Neural cell (in vitro differentiated cells): ENCODE data around the gene GNG12. TPM values are rescaled to one million over a fixed set of nuclear protein-coding genes. Genes with fewer than 3 reads are reported as not detected.

ENCODE experiments used
- H2AFZ ChIP-seq: fragments of 200-600, 300-800 bp; sonication (generic), shearing (Covaris generic); 2 replicates; pipeline ENCODE4 v1.6.0; 2014; ENCODE audit warnings: low read depth, mild to moderate bottlenecking, antibody characterized with exemption, low read length, moderate library complexity
- H3F3A ChIP-seq: fragments of 200-600 bp; shearing (Covaris generic); 2 replicates; pipeline ENCODE4 v1.6.1; 2016; ENCODE audit warnings: mild to moderate bottlenecking, moderate library complexity, mixed read lengths, antibody characterized with exemption, low read length; ENCODE audit not compliant: insufficient read depth, poor library complexity, severe bottlenecking
- H3K27ac ChIP-seq: fragments of 200-600, 300-800 bp; sonication (generic), shearing (Covaris generic); 2 replicates; pipeline ENCODE4 v1.5.1; 2014; ENCODE audit warnings: mild to moderate bottlenecking, low read length, moderate library complexity
- H3K27me3 ChIP-seq: fragments of 300-800, 200-600 bp; sonication (generic), shearing (Covaris generic); 2 replicates; pipeline ENCODE4 v1.6.0; 2014; ENCODE audit warnings: mild to moderate bottlenecking, low read depth, low read length, moderate library complexity; ENCODE audit not compliant: insufficient read depth
- H3K36me3 ChIP-seq: fragments of 300-800, 200-600 bp; sonication (generic), shearing (Covaris generic); 2 replicates; pipeline ENCODE4 v1.5.1; 2014; ENCODE audit warnings: mild to moderate bottlenecking, antibody characterized with exemption, low read length, moderate library complexity; ENCODE audit not compliant: insufficient read depth
- H3K4me2 ChIP-seq: fragments of 300-800, 200-600 bp; sonication (generic), shearing (Covaris generic); 2 replicates; pipeline ENCODE4 v1.6.0; 2014; ENCODE audit warnings: mild to moderate bottlenecking, low read length
- H3K4me3 ChIP-seq: fragments of 300-800, 200-600 bp; sonication (generic), shearing (Covaris generic); 2 replicates; pipeline ENCODE4 v1.5.1; 2014; ENCODE audit warnings: mild to moderate bottlenecking, low read length, moderate library complexity
- H3K79me2 ChIP-seq: fragments of 200-600 bp; shearing (Covaris generic); replicated peaks from 2 replicates; pipeline ENCODE4 v1.6.0; 2014; ENCODE audit warnings: mild to moderate bottlenecking, low read length, moderate library complexity; ENCODE audit not compliant: insufficient read depth
- H3K9ac ChIP-seq: fragments of 300-800, 200-600 bp; sonication (generic), shearing (Covaris generic); 2 replicates; pipeline ENCODE4 v1.6.1; 2016; ENCODE audit warnings: mild to moderate bottlenecking, low read length, mixed read lengths
- H3K9me2 ChIP-seq: fragments of 200-600 bp; shearing (Covaris generic); 2 replicates; pipeline ENCODE4 v1.6.1; 2016; ENCODE audit warnings: mild to moderate bottlenecking, low read length, mixed read lengths; ENCODE audit not compliant: insufficient read depth
- H3K9me3 ChIP-seq: fragments of 200-600, 300-800 bp; sonication (generic), shearing (Covaris generic); 2 replicates; pipeline ENCODE4 v1.6.1; 2016; ENCODE audit warnings: mild to moderate bottlenecking, mixed run types, low read length, moderate library complexity, mixed read lengths
- H4K20me1 ChIP-seq: fragments of 200-600 bp; shearing (Covaris generic); 2 replicates; pipeline ENCODE4 v1.6.1; 2016; ENCODE audit warnings: mild to moderate bottlenecking, mixed run types; ENCODE audit not compliant: insufficient read depth
- CTCF ChIP-seq: fragments of 450-650 bp; IDR thresholded peaks from 2 replicates; pipeline ENCODE4 v1.5.1; 2014; ENCODE audit warnings: antibody characterized with exemption, mild to moderate bottlenecking, moderate library complexity; ENCODE audit not compliant: poor library complexity, severe bottlenecking
- EP300 ChIP-seq: fragments of 450-650 bp; conservative IDR thresholded peaks from 2 replicates; pipeline ENCODE4 v1.6.1; 2014; ENCODE audit warnings: antibody characterized with exemption, mild to moderate bottlenecking, moderate library complexity; ENCODE audit not compliant: poor library complexity, severe bottlenecking
- EZH2 ChIP-seq: fragments of 200-600, 300-800 bp; shearing (Covaris generic), sonication (generic); IDR thresholded peaks from 2 replicates; pipeline ENCODE4 v1.6.1; 2014; ENCODE audit warnings: antibody characterized with exemption, low read length, borderline replicate concordance, mild to moderate bottlenecking; ENCODE audit not compliant: insufficient read depth, poor library complexity, severe bottlenecking
- MXI1 ChIP-seq: fragments of 450-650 bp; conservative IDR thresholded peaks from 2 replicates; pipeline ENCODE4 v1.6.1; 2014; ENCODE audit warnings: antibody characterized with exemption, mild to moderate bottlenecking; ENCODE audit not compliant: poor library complexity, severe bottlenecking
- POLR2AphosphoS5 ChIP-seq: IDR thresholded peaks from 2 replicates; pipeline ENCODE4 v1.6.1; 2012
- RAD21 ChIP-seq: fragments of 450-650 bp; conservative IDR thresholded peaks from 2 replicates; pipeline ENCODE4 v1.6.1; 2014; ENCODE audit warnings: antibody characterized with exemption, mild to moderate bottlenecking, moderate library complexity
- REST ChIP-seq: IDR thresholded peaks from 2 replicates; pipeline ENCODE4 v1.6.1; 2012; ENCODE audit warnings: borderline replicate concordance
- SMC3 ChIP-seq: fragments of 450-650 bp; conservative IDR thresholded peaks from 2 replicates; pipeline ENCODE4 v1.6.1; 2014; ENCODE audit warnings: antibody characterized with exemption, mild to moderate bottlenecking, moderate library complexity; ENCODE audit not compliant: poor library complexity
- TAF1 ChIP-seq: IDR thresholded peaks from 2 replicates; pipeline ENCODE4 v1.6.1; 2012; ENCODE audit warnings: low read depth
- polyA plus RNA-seq: library from polyadenylated mRNA; depleted of rRNA; stranded (reverse); fragments of >200 nt; gene quantifications from 2 replicates; pipeline ENCODE4 v1.2.3, GENCODE V29; 2014

The GNG12 gene
- polyA plus RNA-seq, 1 donor from 2014 or later: 0.35 TPM

GRCh38 chr1:67814121-67814772 is 19.0 kb downstream of the GNG12 start:
- H3K9me2 ChIP-seq: no peaks in the 10 kb centered on the region
- no peak overlapping the region for H3K4me3 ChIP-seq
- no peak overlapping the region for H3K4me2 ChIP-seq
- H3K9ac ChIP-seq: no peak overlapping the region
- no peak overlapping the region for H3K27ac ChIP-seq
- no peaks in the 10 kb centered on the region for H3K9me3 ChIP-seq
- no peaks in the 10 kb centered on the region for H3K27me3 ChIP-seq
- no peaks in the 10 kb centered on the region for H4K20me1 ChIP-seq
- H3K79me2 ChIP-seq: no peaks in the 10 kb centered on the region
- no peak overlapping the region for H2AFZ ChIP-seq
- H3F3A ChIP-seq: no peaks in the 10 kb centered on the region
- H3K36me3 ChIP-seq: no peaks in the 10 kb centered on the region
- TF ChIP-seq CTCF (no peak), MXI1 (no peak), REST (no peak), TAF1 (no peak), RAD21 (no peak), POLR2AphosphoS5 (no peak), SMC3 (no peak), EP300 (no peak), EZH2 (no peak)

- no peak for TF ChIP-seq EP300
- TF ChIP-seq TAF1: no peak
- TF ChIP-seq MXI1: no peak
- no peak for TF ChIP-seq RAD21
- TF ChIP-seq POLR2AphosphoS5: no peak
- no peak for TF ChIP-seq SMC3
- TF ChIP-seq REST: no peak
- no peak for TF ChIP-seq CTCF
- TF ChIP-seq EZH2: no peak
These were observed 21.0 kb downstream of the GNG12 start for GRCh38 chr1:67812226-67812625.

More at GRCh38 chr1:67812226-67812625, 21.0 kb downstream of the GNG12 start:
- no peak overlapping the region for H2AFZ ChIP-seq
- no peak overlapping the region for H3K9ac ChIP-seq
- no peaks in the 10 kb centered on the region for H3K9me2 ChIP-seq
- no peaks in the 10 kb centered on the region for H3K9me3 ChIP-seq
- H3K4me2 ChIP-seq: no peak overlapping the region
- no peaks in the 10 kb centered on the region for H3K79me2 ChIP-seq
- H4K20me1 ChIP-seq: no peaks in the 10 kb centered on the region
- no peak overlapping the region for H3K4me3 ChIP-seq
- no peaks in the 10 kb centered on the region for H3F3A ChIP-seq
- H3K27me3 ChIP-seq: no peaks in the 10 kb centered on the region
- H3K36me3 ChIP-seq: no peaks in the 10 kb centered on the region
- no peak overlapping the region for H3K27ac ChIP-seq
